K562 (cell line): Measurements from ENCODE around the gene BORCS5. TPM values are rescaled to one million over a fixed set of nuclear protein-coding genes. Genes with fewer than 3 reads are reported as not detected.

Experiments used
- ARID3B ChIP-seq: fragments of 250-450 bp; sonication (Bioruptor Pico); IDR thresholded peaks from 2 replicates; pipeline ENCODE4 v1.4.0; 2020; ENCODE audit warnings: borderline replicate concordance
- FUS ChIP-seq: fragments of 200-400 bp; formaldehyde crosslinking; optimal IDR thresholded peaks from 2 replicates; pipeline ENCODE3; 2017; ENCODE audit warnings: low read depth, low read length
- PHF8 ChIP-seq: fragments of 200-600 bp; sonication (generic); IDR thresholded peaks from 2 replicates; pipeline ENCODE4 v1.6.1; 2012; ENCODE audit warnings: mixed run types, mild to moderate bottlenecking, inconsistent platforms, low read length, moderate library complexity, borderline replicate concordance
- SAFB2 ChIP-seq: fragments of 200-400 bp; formaldehyde crosslinking; IDR thresholded peaks from 2 replicates; pipeline ENCODE4 v1.6.1; 2018; ENCODE audit warnings: borderline replicate concordance, low read length, low read depth, moderate library complexity; ENCODE audit not compliant: severe bottlenecking
- SMARCE1 ChIP-seq: fragments of 450-650 bp; IDR thresholded peaks from 2 replicates; pipeline ENCODE4 v1.7.1; 2016; ENCODE audit warnings: mild to moderate bottlenecking
- SOX6 ChIP-seq: fragments of 450-650 bp; IDR thresholded peaks from 2 replicates; pipeline ENCODE4 v1.6.1; 2014; ENCODE audit warnings: mild to moderate bottlenecking
- STAT5A ChIP-seq: IDR thresholded peaks from 2 replicates; pipeline ENCODE4 v1.6.1; 2012; ENCODE audit warnings: low read length, inconsistent platforms, borderline replicate concordance
- ZNF277 ChIP-seq: fragments of 250-450 bp; sonication (Bioruptor Pico); IDR thresholded peaks from 2 replicates; pipeline ENCODE4 v1.8.0; 2022; ENCODE audit warnings: inconsistent platforms, mild to moderate bottlenecking, moderate library complexity, borderline replicate concordance
- ZNF431 ChIP-seq: sonication (generic); formaldehyde crosslinking; IDR thresholded peaks from 2 replicates; pipeline ENCODE4 v1.8.0; 2022; ENCODE audit warnings: mild to moderate bottlenecking, missing genetic modification reagents
- ZNF583 ChIP-seq: fragments of 250-450 bp; sonication (Bioruptor Pico); IDR thresholded peaks from 2 replicates; pipeline ENCODE4 v1.4.0; 2020
- polyA plus RNA-seq, 8 experiments: library from polyadenylated mRNA; depleted of rRNA in 4 of 8; stranded (reverse) in 5 of 8; unstranded in 3 of 8; fragments of >200 nt; fragmentation: Nextera tagmentation in 2 of 8; fragmentation: Illumina TruSeq in 1 of 8; extraction: Ambion mirVana in 2 of 8; extraction: Trizol in 1 of 8; gene quantifications; 2 replicates each; pipeline versions ENCODE4 v1.2.1 to v1.2.3, GENCODE V29; 2011 to 2014; ENCODE audit warnings: inconsistent platforms in 1 of 8, missing spikeins in 1 of 8
- total RNA-seq, 7 experiments: library from RNA; depleted of rRNA in 6 of 7; stranded (reverse); fragments of >200 nt in 6 of 7; fragmentation: Illumina TruSeq in 2 of 7; extraction: Trizol in 2 of 7; gene quantifications; 2 replicates each; pipeline versions ENCODE4 v1.2.1 to v1.2.3, GENCODE V29; 2011 to 2021; ENCODE audit warnings: low replicate concordance in 1 of 7
- TF ChIP-seq, protein P1 (sequence below): sonication (generic); formaldehyde crosslinking; IDR thresholded peaks from 2 replicates; pipeline ENCODE4 v1.8.0; 2022; ENCODE audit warnings: mild to moderate bottlenecking, missing genetic modification reagents
- TF ChIP-seq, protein P2 (sequence below), 3 experiments: fragments of 200-800 bp in 1 of 3; fragments of 250-450 bp in 1 of 3; fragments of 450-650 bp in 1 of 3; sonication (Bioruptor Pico) in 1 of 3; sonication (Bioruptor generic) in 1 of 3; formaldehyde crosslinking in 1 of 3; IDR thresholded peaks; 2 replicates each; pipeline versions ENCODE4 v1.6.1 to v1.8.0; 2016 to 2022; ENCODE audit warnings: mild to moderate bottlenecking in 2 of 3, missing genetic modification characterization in 2 of 3, missing compliant biosample characterization in 1 of 3, moderate library complexity in 1 of 3

The BORCS5 gene
- total and polyA plus RNA-seq, 9 of the 15 experiments (the other 6 are each of a cell fraction or from before 2014, with no cell fraction given) = 0.31 to 12.4 (median 6.6) TPM

DNA sequence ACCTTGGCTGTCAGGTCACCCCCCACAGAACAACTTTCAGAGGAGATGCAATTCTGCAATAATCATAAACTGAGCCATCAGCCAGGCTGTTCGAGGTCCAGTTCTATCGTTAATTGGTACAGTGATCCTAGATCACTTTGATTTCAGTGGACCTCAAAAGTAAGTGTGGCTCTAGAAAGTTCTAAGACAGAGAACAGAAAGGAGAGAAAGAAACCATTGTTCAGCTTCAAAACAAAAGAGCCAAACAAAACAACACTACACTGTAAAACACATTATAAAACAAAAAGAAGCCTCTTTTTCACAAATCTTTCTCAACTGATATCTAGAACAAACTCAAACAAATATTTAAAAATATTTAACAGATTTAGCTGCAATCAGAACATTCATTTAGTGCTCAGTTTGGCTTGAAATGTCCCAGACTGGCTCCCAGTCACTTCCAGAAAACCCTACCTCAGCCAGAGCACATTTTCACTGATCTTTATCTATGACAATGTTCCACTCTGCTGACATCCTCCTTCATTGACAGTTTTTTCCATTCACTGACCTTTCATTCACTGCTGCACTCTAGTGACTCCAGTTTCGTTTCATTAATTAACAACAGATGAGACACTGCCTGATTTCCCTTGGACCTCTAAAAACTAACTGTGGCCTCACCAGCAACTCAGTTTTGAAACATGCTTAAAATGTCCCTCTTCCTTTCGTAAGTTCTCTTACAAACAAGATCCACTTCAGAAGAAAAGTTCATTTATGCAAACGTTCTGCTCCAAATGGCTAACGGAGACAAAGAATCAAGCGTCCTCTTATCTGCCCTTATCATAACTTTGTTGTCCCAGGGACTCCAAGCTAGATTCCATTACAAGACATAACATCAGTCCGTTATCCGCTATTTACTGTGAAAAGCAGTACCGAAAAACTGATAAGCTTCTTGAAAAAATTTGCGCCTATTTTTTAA lies 148.9 kb downstream of the BORCS5 start (continued):
- TF ChIP-seq SAFB2 (no peak), SOX6 (peak; percentile 72), SMARCE1 (peak; percentile 31; the same call in 1 of the 2 replicates), ZNF431 (CRISPR knock-in tag) (no peak), ZNF277 (CRISPR knock-in tag) (no peak), ARID3B (CRISPR knock-in tag) (no peak), FUS (no peak), STAT5A (no peak), PHF8 (no peak), ZNF583 (CRISPR knock-in tag) (no peak)
- TF ChIP-seq, protein P1, sequence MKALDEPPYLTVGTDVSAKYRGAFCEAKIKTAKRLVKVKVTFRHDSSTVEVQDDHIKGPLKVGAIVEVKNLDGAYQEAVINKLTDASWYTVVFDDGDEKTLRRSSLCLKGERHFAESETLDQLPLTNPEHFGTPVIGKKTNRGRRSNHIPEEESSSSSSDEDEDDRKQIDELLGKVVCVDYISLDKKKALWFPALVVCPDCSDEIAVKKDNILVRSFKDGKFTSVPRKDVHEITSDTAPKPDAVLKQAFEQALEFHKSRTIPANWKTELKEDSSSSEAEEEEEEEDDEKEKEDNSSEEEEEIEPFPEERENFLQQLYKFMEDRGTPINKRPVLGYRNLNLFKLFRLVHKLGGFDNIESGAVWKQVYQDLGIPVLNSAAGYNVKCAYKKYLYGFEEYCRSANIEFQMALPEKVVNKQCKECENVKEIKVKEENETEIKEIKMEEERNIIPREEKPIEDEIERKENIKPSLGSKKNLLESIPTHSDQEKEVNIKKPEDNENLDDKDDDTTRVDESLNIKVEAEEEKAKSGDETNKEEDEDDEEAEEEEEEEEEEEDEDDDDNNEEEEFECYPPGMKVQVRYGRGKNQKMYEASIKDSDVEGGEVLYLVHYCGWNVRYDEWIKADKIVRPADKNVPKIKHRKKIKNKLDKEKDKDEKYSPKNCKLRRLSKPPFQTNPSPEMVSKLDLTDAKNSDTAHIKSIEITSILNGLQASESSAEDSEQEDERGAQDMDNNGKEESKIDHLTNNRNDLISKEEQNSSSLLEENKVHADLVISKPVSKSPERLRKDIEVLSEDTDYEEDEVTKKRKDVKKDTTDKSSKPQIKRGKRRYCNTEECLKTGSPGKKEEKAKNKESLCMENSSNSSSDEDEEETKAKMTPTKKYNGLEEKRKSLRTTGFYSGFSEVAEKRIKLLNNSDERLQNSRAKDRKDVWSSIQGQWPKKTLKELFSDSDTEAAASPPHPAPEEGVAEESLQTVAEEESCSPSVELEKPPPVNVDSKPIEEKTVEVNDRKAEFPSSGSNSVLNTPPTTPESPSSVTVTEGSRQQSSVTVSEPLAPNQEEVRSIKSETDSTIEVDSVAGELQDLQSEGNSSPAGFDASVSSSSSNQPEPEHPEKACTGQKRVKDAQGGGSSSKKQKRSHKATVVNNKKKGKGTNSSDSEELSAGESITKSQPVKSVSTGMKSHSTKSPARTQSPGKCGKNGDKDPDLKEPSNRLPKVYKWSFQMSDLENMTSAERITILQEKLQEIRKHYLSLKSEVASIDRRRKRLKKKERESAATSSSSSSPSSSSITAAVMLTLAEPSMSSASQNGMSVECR = no peak
- TF ChIP-seq, protein P2, sequence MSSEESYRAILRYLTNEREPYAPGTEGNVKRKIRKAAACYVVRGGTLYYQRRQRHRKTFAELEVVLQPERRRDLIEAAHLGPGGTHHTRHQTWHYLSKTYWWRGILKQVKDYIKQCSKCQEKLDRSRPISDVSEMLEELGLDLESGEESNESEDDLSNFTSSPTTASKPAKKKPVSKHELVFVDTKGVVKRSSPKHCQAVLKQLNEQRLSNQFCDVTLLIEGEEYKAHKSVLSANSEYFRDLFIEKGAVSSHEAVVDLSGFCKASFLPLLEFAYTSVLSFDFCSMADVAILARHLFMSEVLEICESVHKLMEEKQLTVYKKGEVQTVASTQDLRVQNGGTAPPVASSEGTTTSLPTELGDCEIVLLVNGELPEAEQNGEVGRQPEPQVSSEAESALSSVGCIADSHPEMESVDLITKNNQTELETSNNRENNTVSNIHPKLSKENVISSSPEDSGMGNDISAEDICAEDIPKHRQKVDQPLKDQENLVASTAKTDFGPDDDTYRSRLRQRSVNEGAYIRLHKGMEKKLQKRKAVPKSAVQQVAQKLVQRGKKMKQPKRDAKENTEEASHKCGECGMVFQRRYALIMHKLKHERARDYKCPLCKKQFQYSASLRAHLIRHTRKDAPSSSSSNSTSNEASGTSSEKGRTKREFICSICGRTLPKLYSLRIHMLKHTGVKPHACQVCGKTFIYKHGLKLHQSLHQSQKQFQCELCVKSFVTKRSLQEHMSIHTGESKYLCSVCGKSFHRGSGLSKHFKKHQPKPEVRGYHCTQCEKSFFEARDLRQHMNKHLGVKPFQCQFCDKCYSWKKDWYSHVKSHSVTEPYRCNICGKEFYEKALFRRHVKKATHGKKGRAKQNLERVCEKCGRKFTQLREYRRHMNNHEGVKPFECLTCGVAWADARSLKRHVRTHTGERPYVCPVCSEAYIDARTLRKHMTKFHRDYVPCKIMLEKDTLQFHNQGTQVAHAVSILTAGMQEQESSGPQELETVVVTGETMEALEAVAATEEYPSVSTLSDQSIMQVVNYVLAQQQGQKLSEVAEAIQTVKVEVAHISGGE (CRISPR knock-in tag; IDR thresholded peaks at IDR 0.05) = peak in 1 of 3 experiments; percentile 22; a peak in 1 of 6 replicates
